ENCODE results near the gene MCF2L2. TPM values are rescaled to one million over a fixed set of nuclear protein-coding genes. Genes with fewer than 3 reads are reported as not detected.

MCF2L2 gene
- total and polyA plus RNA-seq, 12 donors: 6.5 to 62.7 (median 21.7) TPM

DNA sequence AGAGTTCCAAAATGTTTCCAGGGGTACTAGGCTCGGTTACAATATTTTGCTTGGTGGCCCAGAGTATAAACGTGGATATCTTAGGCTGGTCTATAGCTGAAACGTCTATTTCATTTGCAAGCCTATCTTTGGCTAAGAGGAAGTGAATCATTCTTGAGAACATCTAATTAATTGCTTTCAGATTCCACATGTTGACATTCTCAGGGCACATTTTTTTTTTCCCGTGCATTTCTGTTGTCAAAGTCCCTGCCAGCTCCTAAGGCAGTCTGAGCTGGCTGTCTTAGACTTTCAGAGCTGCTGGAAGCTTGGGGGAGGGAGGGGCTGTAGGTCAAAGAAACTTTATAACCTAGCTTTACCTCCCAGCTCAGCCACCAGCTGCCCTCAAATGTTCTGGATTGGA lies 242.7 kb downstream of the MCF2L2 start:
- no peak overlapping the region for H3K4me3 ChIP-seq
- TF ChIP-seq, protein P1, sequence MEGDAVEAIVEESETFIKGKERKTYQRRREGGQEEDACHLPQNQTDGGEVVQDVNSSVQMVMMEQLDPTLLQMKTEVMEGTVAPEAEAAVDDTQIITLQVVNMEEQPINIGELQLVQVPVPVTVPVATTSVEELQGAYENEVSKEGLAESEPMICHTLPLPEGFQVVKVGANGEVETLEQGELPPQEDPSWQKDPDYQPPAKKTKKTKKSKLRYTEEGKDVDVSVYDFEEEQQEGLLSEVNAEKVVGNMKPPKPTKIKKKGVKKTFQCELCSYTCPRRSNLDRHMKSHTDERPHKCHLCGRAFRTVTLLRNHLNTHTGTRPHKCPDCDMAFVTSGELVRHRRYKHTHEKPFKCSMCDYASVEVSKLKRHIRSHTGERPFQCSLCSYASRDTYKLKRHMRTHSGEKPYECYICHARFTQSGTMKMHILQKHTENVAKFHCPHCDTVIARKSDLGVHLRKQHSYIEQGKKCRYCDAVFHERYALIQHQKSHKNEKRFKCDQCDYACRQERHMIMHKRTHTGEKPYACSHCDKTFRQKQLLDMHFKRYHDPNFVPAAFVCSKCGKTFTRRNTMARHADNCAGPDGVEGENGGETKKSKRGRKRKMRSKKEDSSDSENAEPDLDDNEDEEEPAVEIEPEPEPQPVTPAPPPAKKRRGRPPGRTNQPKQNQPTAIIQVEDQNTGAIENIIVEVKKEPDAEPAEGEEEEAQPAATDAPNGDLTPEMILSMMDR (IDR thresholded peaks at IDR 0.05): no peak
- TF ChIP-seq POLR2A (IDR thresholded peaks at IDR 0.05): no peak
- DNase-seq: peak in 3 of 7 donors; percentile 43 to 72 (median 57)
- peak overlapping the region in 2 of 5 donors; percentile 18 to 34 for H3K27ac ChIP-seq
- peaks cover 20 to 28% of the 10 kb centered on the region in 2 donors for H3K4me1 ChIP-seq (replicated peaks in 1 of 2)
- intact Hi-C loops (cut with DNase I): loop anchor here in 1 of 2 donors (5.0 kb wide), 1 partner anchor 192 kb away; no protein-coding TSS in a partner anchor
- 12 to 18% (median 17%) methylated on average over 4 of the region's 4 CpGs for WGBS, 4 donors
- H3K27me3 ChIP-seq: no peaks in the 10 kb centered on the region
- no peaks in the 10 kb centered on the region for H3K36me3 ChIP-seq (replicated peaks in 1 of 2)
- no peaks in the 10 kb centered on the region for H3K9me3 ChIP-seq (replicated peaks in 1 of 3)

DNA sequence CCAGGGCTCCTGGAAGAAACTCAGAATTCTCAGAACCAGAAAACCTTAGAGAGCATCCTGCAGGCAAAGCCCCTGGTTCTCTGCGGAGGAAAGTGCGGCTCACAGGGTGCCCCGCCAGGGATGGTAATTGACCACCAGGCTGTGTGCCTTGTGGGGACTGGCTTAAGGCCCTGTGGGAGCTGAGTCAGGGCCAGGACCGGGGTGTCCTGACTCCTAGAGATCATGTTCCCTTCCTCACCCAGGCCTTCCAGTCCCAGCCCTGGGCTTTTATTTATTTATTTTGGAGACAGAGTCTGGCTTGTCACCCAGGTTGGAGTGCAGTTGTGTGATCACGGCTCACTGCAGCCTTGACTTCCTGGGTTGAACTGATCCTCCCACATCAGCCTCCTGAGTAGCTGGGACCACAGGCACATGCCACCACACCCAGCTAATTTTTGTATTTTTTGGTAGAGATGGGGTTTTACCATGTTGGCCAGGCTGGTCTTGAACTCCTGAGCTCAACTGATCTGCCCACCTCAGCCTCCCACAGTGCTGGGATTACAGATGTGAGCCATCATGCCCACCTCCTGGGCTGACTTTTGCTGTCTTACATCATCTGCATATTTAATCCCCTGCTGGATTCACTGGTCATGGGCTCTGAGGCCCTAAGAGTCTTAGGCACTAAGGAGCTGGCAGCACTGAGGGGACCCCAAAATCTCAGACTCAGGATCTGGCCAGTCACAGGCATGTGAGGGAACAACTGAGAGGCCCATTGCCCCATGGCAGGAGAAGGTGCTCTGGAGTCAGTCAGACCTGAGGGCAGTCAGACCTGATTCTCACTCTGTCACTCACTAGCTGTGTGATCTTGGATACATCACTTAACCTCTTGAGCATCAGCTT lies 245.4 kb downstream of the MCF2L2 start:
- H3K4me1 ChIP-seq (replicated peaks in 1 of 2): peaks cover 8 to 13% of the 10 kb centered on the region in 2 donors
- no peaks in the 10 kb centered on the region for H3K9me3 ChIP-seq (replicated peaks in 1 of 3)
- WGBS, 4 donors: 50 to 86% (median 78%) methylated on average over 2 to 5 of the region's 5 CpGs
- DNase-seq: no peak
- H3K27ac ChIP-seq: no peak overlapping the region
- no peaks in the 10 kb centered on the region for H3K27me3 ChIP-seq
- intact Hi-C loops (cut with DNase I): loop anchor here in 1 of 2 donors (5.0 kb wide), 1 partner anchor 199 kb away; no protein-coding TSS in a partner anchor
- H3K4me3 ChIP-seq: no peak overlapping the region
- TF ChIP-seq POLR2A (IDR thresholded peaks at IDR 0.05): no peak
- TF ChIP-seq, protein P1 (IDR thresholded peaks at IDR 0.05): no peak
- no peaks in the 10 kb centered on the region for H3K36me3 ChIP-seq (replicated peaks in 1 of 2)

DNA sequence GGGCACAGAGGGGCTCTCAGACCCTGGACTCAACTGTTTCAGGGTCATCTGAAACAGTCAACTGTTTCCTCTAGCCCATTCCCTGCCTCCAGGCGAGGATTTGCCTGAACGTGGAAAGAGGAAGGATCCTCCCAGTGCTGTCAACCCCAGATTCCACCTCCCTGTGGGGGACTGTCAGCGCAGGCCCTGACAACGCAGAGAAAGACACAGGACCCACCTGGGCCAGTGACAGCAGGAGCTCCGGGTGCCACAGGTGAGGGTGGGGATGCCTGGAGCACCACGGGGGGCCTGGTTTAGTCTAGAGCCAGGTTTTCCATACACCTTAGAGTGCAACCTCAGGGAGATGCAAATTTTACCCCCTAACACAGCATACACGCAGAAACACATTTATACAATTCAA lies 246.3 kb downstream of the MCF2L2 start:
- no peak for DNase-seq
- intact Hi-C loops (cut with DNase I): loop anchor here in 1 of 2 donors (5.0 kb wide), 1 partner anchor 200 kb away; no protein-coding TSS in a partner anchor
- no peaks in the 10 kb centered on the region for H3K27me3 ChIP-seq
- H3K4me1 ChIP-seq (replicated peaks in 1 of 2): peaks cover 8 to 13% of the 10 kb centered on the region in 2 donors
- no peaks in the 10 kb centered on the region for H3K9me3 ChIP-seq (replicated peaks in 1 of 3)
- no peaks in the 10 kb centered on the region for H3K36me3 ChIP-seq (replicated peaks in 1 of 2)
- TF ChIP-seq, protein P1 (IDR thresholded peaks at IDR 0.05): no peak
- no peak for TF ChIP-seq POLR2A (IDR thresholded peaks at IDR 0.05)
- 72 to 88% (median 82%) methylated on average over 1 to 7 of the region's 7 CpGs for WGBS, 4 donors
- no peak overlapping the region for H3K4me3 ChIP-seq
- no peak overlapping the region for H3K27ac ChIP-seq

DNA sequence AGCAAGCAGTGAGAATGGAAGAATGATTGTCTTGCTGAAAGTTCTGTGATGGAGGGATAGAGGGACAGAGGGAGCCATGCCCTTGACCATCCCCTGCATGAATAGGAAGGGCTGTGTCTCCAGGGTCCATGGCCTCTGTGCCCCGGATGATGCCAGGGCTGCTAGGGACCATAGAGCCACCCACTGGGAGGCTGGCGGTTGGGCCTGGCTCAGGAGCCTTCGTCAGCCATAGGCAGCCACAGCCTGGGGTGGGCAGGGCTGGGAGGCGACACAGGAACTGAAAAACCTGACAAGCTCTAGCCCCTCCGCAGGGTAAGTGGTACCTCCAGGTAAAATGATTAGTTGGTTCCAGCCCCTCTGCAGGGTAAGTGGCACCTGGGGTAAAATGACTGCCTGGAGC lies 246.8 kb downstream of the MCF2L2 start:
- no peak overlapping the region for H3K4me3 ChIP-seq
- no peak for DNase-seq
- TF ChIP-seq POLR2A (IDR thresholded peaks at IDR 0.05): no peak
- TF ChIP-seq, protein P1 (IDR thresholded peaks at IDR 0.05): no peak
- no peak overlapping the region for H3K27ac ChIP-seq
- 85 to 97% (median 96%) methylated on average over 3 to 5 of the region's 5 CpGs for WGBS, 4 donors
- intact Hi-C loops (cut with DNase I): loop anchor here in 1 of 2 donors (5.0 kb wide), 1 partner anchor 201 kb away; no protein-coding TSS in a partner anchor
- H3K27me3 ChIP-seq: no peaks in the 10 kb centered on the region
- peaks cover 8 to 13% of the 10 kb centered on the region in 2 donors for H3K4me1 ChIP-seq (replicated peaks in 1 of 2)
- no peaks in the 10 kb centered on the region for H3K36me3 ChIP-seq (replicated peaks in 1 of 2)
- H3K9me3 ChIP-seq (replicated peaks in 1 of 3): no peaks in the 10 kb centered on the region
